ENCODE measurements around the gene CDC42BPG. TPM values are rescaled to one million over a fixed set of nuclear protein-coding genes. Genes with fewer than 3 reads are reported as not detected.

CDC42BPG gene
- total RNA-seq, 1 donor from 2014 or later = not detected

DNA sequence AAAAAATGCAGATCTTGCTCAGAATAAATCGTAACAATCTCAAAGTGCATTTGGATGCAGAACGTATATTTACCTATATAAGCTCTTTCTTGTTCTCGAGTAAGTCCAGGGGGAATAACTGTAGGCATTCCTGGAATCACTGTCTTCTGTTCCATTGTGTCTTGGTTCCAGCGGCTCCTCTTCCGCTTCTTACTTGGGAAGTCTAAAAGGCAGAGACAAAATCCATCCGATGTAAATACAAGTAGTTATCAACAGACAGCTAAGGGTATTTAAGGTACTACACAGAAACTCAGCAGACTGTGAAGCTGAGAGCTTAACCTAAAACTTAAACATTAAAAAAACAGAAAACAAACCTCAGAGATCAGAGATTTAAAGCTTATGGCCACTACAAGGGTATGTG, 68.0 kb downstream of the CDC42BPG start:
- intact Hi-C loops (cut with DNase I) = loop anchor here (2.0 kb wide), 1 partner anchor 16 kb away; no protein-coding TSS in a partner anchor
- H3K4me3 ChIP-seq = peak overlapping the region; percentile 85 to 95
- TF ChIP-seq CTCF (IDR thresholded peaks at IDR 0.05) = no peak

GRCh38 chr11:64774144-64774543, 70.3 kb downstream of the CDC42BPG start:
- DNase-seq (ENCODE audit: low spot score in 2 of 2) = peak in 1 of 2 donors; percentile 50
- H3K36me3 ChIP-seq = peaks cover 75 to 80% of the 10 kb centered on the region in 2 donors
- peaks cover 16 to 48% of the 10 kb centered on the region in 2 donors for H3K4me1 ChIP-seq
- no peak overlapping the region for H3K27ac ChIP-seq
- no peaks in the 10 kb centered on the region for H3K27me3 ChIP-seq
- no peak overlapping the region for H3K4me3 ChIP-seq
- intact Hi-C loops (cut with DNase I) = no loop called here
- no peak for TF ChIP-seq CTCF (IDR thresholded peaks at IDR 0.05)
- H3K9me3 ChIP-seq = no peaks in the 10 kb centered on the region

More for the DNA sequence above, 68.0 kb downstream of the CDC42BPG start:
- no peaks in the 10 kb centered on the region for H3K27me3 ChIP-seq
- H3K36me3 ChIP-seq = peaks cover 52 to 57% of the 10 kb centered on the region in 2 donors
- peak overlapping the region in 1 of 2 donors; percentile 100 for H3K27ac ChIP-seq
- H3K4me1 ChIP-seq = peaks cover 20 to 54% of the 10 kb centered on the region in 2 donors
- H3K9me3 ChIP-seq = no peaks in the 10 kb centered on the region
- no peak for DNase-seq (ENCODE audit: low spot score in 2 of 2)

Other genes starting within 250 kb of the CDC42BPG start
- 26.0 TPM for gene NRXN2, start 121.5 kb downstream of the CDC42BPG start, total RNA-seq
- gene RASGRP2, start 100.5 kb downstream of the CDC42BPG start, total RNA-seq = 44.2 TPM
- 13.9 TPM for gene PYGM, start 84.7 kb downstream of the CDC42BPG start, total RNA-seq
- 332 TPM for gene SF1, start 66.1 kb downstream of the CDC42BPG start, total RNA-seq
- gene MAP4K2, start 41.4 kb downstream of the CDC42BPG start, total RNA-seq = 34.0 TPM
- gene MEN1, start 34.1 kb downstream of the CDC42BPG start, total RNA-seq = 36.6 TPM
- gene EHD1, start 34.0 kb upstream of the CDC42BPG start, total RNA-seq = 216 TPM
- 39.5 TPM for gene ATG2A, start 72.6 kb upstream of the CDC42BPG start, total RNA-seq
- gene PPP2R5B, start 80.0 kb upstream of the CDC42BPG start, total RNA-seq = 115 TPM
- gene GPHA2, start 91.2 kb upstream of the CDC42BPG start, total RNA-seq = not detected
- gene MAJIN, start 127.5 kb upstream of the CDC42BPG start, total RNA-seq = not detected
- gene BATF2, start 152.3 kb upstream of the CDC42BPG start, total RNA-seq = 0.21 TPM
- 187 TPM for gene ARL2, start 169.5 kb upstream of the CDC42BPG start, total RNA-seq
- 25.1 TPM for gene SNX15, start 182.8 kb upstream of the CDC42BPG start, total RNA-seq
- 19.6 TPM for gene SAC3D1, start 196.6 kb upstream of the CDC42BPG start, total RNA-seq
- 56.8 TPM for gene NAALADL1, start 213.9 kb upstream of the CDC42BPG start, total RNA-seq
- not detected for gene CDCA5, start 239.4 kb upstream of the CDC42BPG start, total RNA-seq
- gene ZFPL1, start 239.6 kb upstream of the CDC42BPG start, total RNA-seq = 93.6 TPM